SKM-1 treated with dmso at 0.1 percent for 144 hours (cell line): Measurements from ENCODE around the gene ATXN7L1.

Source experiments
- DNase-seq: peaks from one replicate; lab custom pipeline; 2025; ENCODE audit not compliant: unreplicated experiment; lab: John Stamatoyannopoulos, UW

ATXN7L1 gene

GRCh38 chr7:105651798-105652197 lies 224.6 kb downstream of the ATXN7L1 start:
- DNase-seq: no peak

- DNase-seq: no peak
Observed at GRCh38 chr7:105650382-105650970, 225.9 kb downstream of the ATXN7L1 start.

GRCh38 chr7:105649727-105650381 lies 226.5 kb downstream of the ATXN7L1 start:
- DNase-seq: no peak

GRCh38 chr7:105648561-105649401 lies 227.6 kb downstream of the ATXN7L1 start:
- no peak for DNase-seq

- no peak for DNase-seq
Observed at GRCh38 chr7:105647591-105647990, 228.8 kb downstream of the ATXN7L1 start.

- DNase-seq: no peak
Observed at GRCh38 chr7:105644937-105645336, 231.5 kb downstream of the ATXN7L1 start.

- no peak for DNase-seq
Observed at GRCh38 chr7:105643851-105644250, 232.5 kb downstream of the ATXN7L1 start.

GRCh38 chr7:105643384-105643783 lies 233.0 kb downstream of the ATXN7L1 start:
- no peak for DNase-seq

- DNase-seq: no peak
Observed at GRCh38 chr7:105642264-105642663, 234.1 kb downstream of the ATXN7L1 start.

GRCh38 chr7:105640956-105641810 lies 235.2 kb downstream of the ATXN7L1 start:
- no peak for DNase-seq

GRCh38 chr7:105639667-105640493 lies 236.5 kb downstream of the ATXN7L1 start:
- DNase-seq: no peak

- no peak for DNase-seq
Observed at GRCh38 chr7:105638902-105639495, 237.4 kb downstream of the ATXN7L1 start.

- DNase-seq: no peak
Observed at GRCh38 chr7:105638334-105638733, 238.1 kb downstream of the ATXN7L1 start.

GRCh38 chr7:105637755-105638154 lies 238.6 kb downstream of the ATXN7L1 start:
- no peak for DNase-seq

- DNase-seq: no peak
Observed at GRCh38 chr7:105636982-105637381, 239.4 kb downstream of the ATXN7L1 start.

- DNase-seq: no peak
Observed at GRCh38 chr7:105635197-105635596, 241.2 kb downstream of the ATXN7L1 start.

GRCh38 chr7:105625986-105626385 lies 250.4 kb downstream of the ATXN7L1 start:
- no peak for DNase-seq

GRCh38 chr7:105623906-105624305 lies 252.5 kb downstream of the ATXN7L1 start:
- no peak for DNase-seq

- DNase-seq: no peak
Observed at GRCh38 chr7:105623378-105623777, 253.0 kb downstream of the ATXN7L1 start.
